BE2C (cell line): ENCODE results near the gene RASGEF1C.

ENCODE experiments used
- DNase-seq: peaks from one replicate; pipeline ENCODE4 v3.0.0-alpha.2; 2020
- H3K27me3 ChIP-seq: fragments of 250-450 bp; sonication (Bioruptor Pico); 2 replicates; pipeline ENCODE4 v1.5.1; 2020; ENCODE audit warnings: mild to moderate bottlenecking
- H3K36me3 ChIP-seq: fragments of 250-450 bp; sonication (Bioruptor Pico); 2 replicates; pipeline ENCODE4 v1.5.1; 2020; ENCODE audit warnings: mild to moderate bottlenecking
- H3K4me1 ChIP-seq: fragments of 250-450 bp; sonication (Bioruptor Pico); 2 replicates; pipeline ENCODE4 v1.5.1; 2020
- H3K4me3 ChIP-seq: 2 replicates; pipeline ENCODE4 v1.5.1; 2011; ENCODE audit warnings: low read depth, low read length
- H3K9me3 ChIP-seq: fragments of 250-450 bp; sonication (Bioruptor Pico); 2 replicates; pipeline ENCODE4 v1.5.1; 2020
- CTCF ChIP-seq: IDR thresholded peaks from 2 replicates; pipeline ENCODE4 v1.5.1; 2012; ENCODE audit warnings: mild to moderate bottlenecking, low read depth, low read length

RASGEF1C gene

GRCh38 chr5:180170106-180170809, 38.8 kb downstream of the RASGEF1C start:
- Histone ChIP-seq H3K27me3 (no peaks in the 10 kb centered on the region), H3K4me1 (peaks cover 3% of the 10 kb centered on the region; the same call in 1 of the 2 replicates), H3K36me3 (no peaks in the 10 kb centered on the region), H3K9me3 (no peaks in the 10 kb centered on the region), H3K4me3 (no peak overlapping the region)
- TF ChIP-seq CTCF: no peak
- DNase-seq: no peak

GRCh38 chr5:180169248-180170105, 39.5 kb downstream of the RASGEF1C start:
- no peaks in the 10 kb centered on the region for H3K9me3 ChIP-seq
- H3K4me1 ChIP-seq: peaks cover 3% of the 10 kb centered on the region; the same call in 1 of the 2 replicates
- H3K4me3 ChIP-seq: no peak overlapping the region
- no peaks in the 10 kb centered on the region for H3K27me3 ChIP-seq
- DNase-seq: no peak
- no peaks in the 10 kb centered on the region for H3K36me3 ChIP-seq
- no peak for TF ChIP-seq CTCF

GRCh38 chr5:180168758-180169157, 40.3 kb downstream of the RASGEF1C start:
- no peaks in the 10 kb centered on the region; the same call in 1 of the 2 replicates for H3K27me3 ChIP-seq
- peaks cover 3% of the 10 kb centered on the region; the same call in 1 of the 2 replicates for H3K4me1 ChIP-seq
- H3K9me3 ChIP-seq: no peaks in the 10 kb centered on the region
- no peaks in the 10 kb centered on the region for H3K36me3 ChIP-seq
- no peak overlapping the region for H3K4me3 ChIP-seq
- no peak for DNase-seq
- TF ChIP-seq CTCF: no peak

- DNase-seq: no peak
- Histone ChIP-seq H3K4me1 (no peaks in the 10 kb centered on the region), H3K9me3 (no peaks in the 10 kb centered on the region; the same call in 1 of the 2 replicates)
These were observed 42.8 kb downstream of the RASGEF1C start for GRCh38 chr5:180166176-180166575.

GRCh38 chr5:180162304-180162661, 46.7 kb downstream of the RASGEF1C start:
- Histone ChIP-seq H3K4me3 (no peak overlapping the region), H3K4me1 (no peaks in the 10 kb centered on the region), H3K36me3 (no peaks in the 10 kb centered on the region), H3K9me3 (no peaks in the 10 kb centered on the region; the same call in 1 of the 2 replicates), H3K27me3 (peaks cover 17% of the 10 kb centered on the region)
- DNase-seq: no peak
- TF ChIP-seq CTCF: no peak

More at GRCh38 chr5:180166176-180166575, 42.8 kb downstream of the RASGEF1C start:
- Histone ChIP-seq H3K27me3 (peaks cover 5% of the 10 kb centered on the region), H3K4me3 (no peak overlapping the region), H3K36me3 (no peaks in the 10 kb centered on the region)
- no peak for TF ChIP-seq CTCF
